IMR-90 (cell line): ENCODE measurements around the gene ANKIB1. TPM values are rescaled to one million over a fixed set of nuclear protein-coding genes. Genes with fewer than 3 reads are reported as not detected.

Experiments used
- ATAC-seq: fragments of 200-7000 bp; cut with Tn5 transposase; 2 replicates; pipeline ENCODE4 v1.9.1; 2020; ENCODE audit warnings: low read depth, mild to moderate bottlenecking, moderate library complexity
- BruUV-seq: library from RNA; stranded (reverse); fragments of 400-500 nt; replicated peaks from 2 replicates; lab custom pipeline; 2021; lab: Mats Ljungman, UMichigan
- CTCF ChIA-PET: fragments of 300-600 bp; formaldehyde crosslinking; extraction: SDS; loops from one replicate; lab custom pipeline; 2021; ENCODE audit warnings: antibody characterized with exemption; lab: Yijun Ruan, JAX
- POLR2A ChIA-PET: fragments of 300-600 bp; sonication (Branson Sonifier 250); formaldehyde crosslinking; loops from one replicate; lab custom pipeline; 2022; ENCODE audit warnings: antibody characterized with exemption; ENCODE audit not compliant: unreplicated experiment; lab: Charles Lee
- DNase-seq: peaks from one replicate; pipeline ENCODE4 v3.0.0; 2013
- H2AFZ ChIP-seq: replicated peaks from 2 replicates; pipeline ENCODE3; 2013; ENCODE audit warnings: low read length, mild to moderate bottlenecking; ENCODE audit not compliant: poor library complexity
- H2AK5ac ChIP-seq: 2 replicates; pipeline ENCODE4 v1.6.1; 2013; ENCODE audit warnings: low read depth, low read length, inconsistent platforms
- H2AK9ac ChIP-seq: replicated peaks from 2 replicates; pipeline ENCODE3; 2013; ENCODE audit warnings: mild to moderate bottlenecking, low read depth, low read length, moderate library complexity; ENCODE audit not compliant: poor library complexity
- H2BK120ac ChIP-seq: 2 replicates; pipeline ENCODE4 v1.6.1; 2013; ENCODE audit warnings: low read depth, low read length, inconsistent platforms
- H2BK15ac ChIP-seq: 3 replicates; pipeline ENCODE4 v1.6.1; 2013; ENCODE audit warnings: low read depth, low read length, inconsistent platforms
- H2BK20ac ChIP-seq: 2 replicates; pipeline ENCODE4 v1.6.1; 2013; ENCODE audit warnings: low read depth, mild to moderate bottlenecking, inconsistent platforms, low read length, moderate library complexity
- H2BK5ac ChIP-seq: 2 replicates; pipeline ENCODE4 v1.6.1; 2013; ENCODE audit warnings: mild to moderate bottlenecking, low read depth, low read length, inconsistent platforms; ENCODE audit not compliant: poor library complexity, severe bottlenecking
- H3K14ac ChIP-seq: replicated peaks from 2 replicates; pipeline ENCODE4 v1.6.1; 2013; ENCODE audit warnings: low read depth, low read length, inconsistent platforms
- H3K18ac ChIP-seq: 2 replicates; pipeline ENCODE4 v1.6.1; 2013; ENCODE audit warnings: low read depth, low read length, control low read depth
- H3K23ac ChIP-seq: 2 replicates; pipeline ENCODE4 v1.6.1; 2013; ENCODE audit warnings: low read depth, low read length, inconsistent platforms
- H3K27ac ChIP-seq: 2 replicates; pipeline ENCODE4 v1.5.1; 2013; ENCODE audit warnings: mild to moderate bottlenecking, control low read depth, low read length; ENCODE audit not compliant: insufficient read depth
- H3K27me3 ChIP-seq: 2 replicates; pipeline ENCODE4 v1.6.1; 2013; ENCODE audit warnings: low read length; ENCODE audit not compliant: control insufficient read depth, insufficient read depth
- H3K36me3 ChIP-seq: 2 replicates; pipeline ENCODE4 v1.6.1; 2013; ENCODE audit warnings: low read length, mixed read lengths; ENCODE audit not compliant: control insufficient read depth, insufficient read depth
- H3K4ac ChIP-seq: 2 replicates; pipeline ENCODE4 v1.6.1; 2013; ENCODE audit warnings: low read depth, low read length, inconsistent platforms
- H3K4me1 ChIP-seq: 2 replicates; pipeline ENCODE4 v1.6.1; 2013; ENCODE audit warnings: low read length, mixed read lengths; ENCODE audit not compliant: control insufficient read depth, insufficient read depth
- H3K4me2 ChIP-seq: 2 replicates; pipeline ENCODE4 v1.6.1; 2013; ENCODE audit warnings: low read depth, mild to moderate bottlenecking, control low read depth, low read length, moderate library complexity
- H3K4me3 ChIP-seq: 2 replicates; pipeline ENCODE4 v1.5.1; 2013; ENCODE audit warnings: low read depth, mild to moderate bottlenecking, control low read depth, low read length, moderate library complexity; ENCODE audit not compliant: insufficient read depth
- H3K56ac ChIP-seq: 2 replicates; pipeline ENCODE4 v1.6.1; 2013; ENCODE audit warnings: low read length, inconsistent platforms; ENCODE audit not compliant: insufficient read depth; ENCODE audit errors: extremely low read depth
- H3K79me1 ChIP-seq, 2 experiments: 2 replicates each; pipeline ENCODE4 v1.6.1; 2013; ENCODE audit warnings: low read length in 2 of 2, inconsistent platforms in 1 of 2, low read depth in 1 of 2
- H3K9ac ChIP-seq: 2 replicates; pipeline ENCODE4 v1.6.1; 2013; ENCODE audit warnings: low read depth, low read length, control low read depth
- H3K9me1 ChIP-seq: 2 replicates; pipeline ENCODE4 v1.6.1; 2013; ENCODE audit warnings: low read length, inconsistent platforms; ENCODE audit not compliant: insufficient read depth
- H3K9me3 ChIP-seq: 2 replicates; pipeline ENCODE4 v1.6.1; 2013; ENCODE audit warnings: low read length; ENCODE audit not compliant: control insufficient read depth, insufficient read depth
- H4K20me1 ChIP-seq: 2 replicates; pipeline ENCODE4 v1.6.1; 2013; ENCODE audit warnings: low read length, inconsistent platforms; ENCODE audit not compliant: insufficient read depth
- H4K5ac ChIP-seq: 2 replicates; pipeline ENCODE4 v1.6.1; 2013; ENCODE audit warnings: mild to moderate bottlenecking, low read depth, low read length, control low read depth
- H4K8ac ChIP-seq, 2 experiments: 2 replicates each; pipeline ENCODE4 v1.6.1; 2013; ENCODE audit warnings: low read depth in 2 of 2, low read length in 2 of 2, control low read depth in 1 of 2, inconsistent platforms in 1 of 2
- H4K91ac ChIP-seq: 2 replicates; pipeline ENCODE4 v1.6.1; 2013; ENCODE audit warnings: low read depth, low read length, inconsistent platforms; ENCODE audit not compliant: insufficient read depth
- BHLHE40 ChIP-seq: fragments of 150-350 bp; IDR thresholded peaks from 2 replicates; pipeline ENCODE4 v1.6.1; 2016; ENCODE audit warnings: mild to moderate bottlenecking, low read depth, low read length
- CEBPB ChIP-seq: IDR thresholded peaks from 2 replicates; pipeline ENCODE4 v1.6.1; 2012; ENCODE audit warnings: low read depth, low read length, improper control_type of control experiment
- CHD1 ChIP-seq: IDR thresholded peaks from 2 replicates; pipeline ENCODE4 v1.6.1; 2012; ENCODE audit warnings: low read depth, low read length, improper control_type of control experiment
- FOS ChIP-seq: fragments of 150-350 bp; IDR thresholded peaks from 2 replicates; pipeline ENCODE4 v1.6.1; 2016; ENCODE audit warnings: low read depth, low read length
- MAFK ChIP-seq: IDR thresholded peaks from 2 replicates; pipeline ENCODE4 v1.6.1; 2012; ENCODE audit warnings: low read depth, low read length, improper control_type of control experiment
- MAZ ChIP-seq: IDR thresholded peaks from 2 replicates; pipeline ENCODE4 v1.6.1; 2012; ENCODE audit warnings: low read depth, mild to moderate bottlenecking, low read length, improper control_type of control experiment, moderate library complexity, borderline replicate concordance
- MXI1 ChIP-seq: IDR thresholded peaks from 2 replicates; pipeline ENCODE4 v1.6.1; 2012; ENCODE audit warnings: low read depth, mild to moderate bottlenecking, low read length, moderate library complexity, borderline replicate concordance
- NFE2L2 ChIP-seq: fragments of 150-350 bp; IDR thresholded peaks from 2 replicates; pipeline ENCODE4 v1.6.1; 2016; ENCODE audit warnings: low read depth, mild to moderate bottlenecking, low read length
- POLR2A ChIP-seq: IDR thresholded peaks from 2 replicates; pipeline ENCODE4 v1.6.1; 2012; ENCODE audit warnings: mild to moderate bottlenecking, low read depth, low read length
- RAD21 ChIP-seq: IDR thresholded peaks from 2 replicates; pipeline ENCODE4 v1.6.1; 2012; ENCODE audit warnings: low read length, improper control_type of control experiment
- RCOR1 ChIP-seq: IDR thresholded peaks from 2 replicates; pipeline ENCODE4 v1.6.1; 2012; ENCODE audit warnings: mild to moderate bottlenecking, low read length, improper control_type of control experiment; ENCODE audit not compliant: insufficient replicate concordance
- RFX5 ChIP-seq: IDR thresholded peaks from 2 replicates; pipeline ENCODE4 v1.8.0; 2012; ENCODE audit warnings: low read depth, mild to moderate bottlenecking, low read length, moderate library complexity
- SMC3 ChIP-seq: fragments of 150-350 bp; IDR thresholded peaks from 2 replicates; pipeline ENCODE4 v1.6.1; 2016; ENCODE audit warnings: low read depth, mild to moderate bottlenecking, antibody characterized with exemption, low read length, moderate library complexity
- dilution Hi-C: fragments of 300-500 bp; cut with HindIII; formaldehyde crosslinking; loops from one replicate; pipeline ENCODE4 v1.14.3; 2018; ENCODE audit warnings: low sequenced_read_pairs; ENCODE audit not compliant: unreplicated experiment
- in situ Hi-C: fragments of 300-500 bp; cut with MboI; formaldehyde crosslinking; loops from 3 replicates; pipeline ENCODE4 v1.14.3; 2019; ENCODE audit warnings: low sequenced_read_pairs, inconsistent platforms, mixed read lengths
- intact Hi-C: fragments of 100-400 bp; cut with micrococcal nuclease; formaldehyde crosslinking; loops from 2 replicates; pipeline ENCODE4 v1.10.0; 2022
- polyA plus RNA-seq, 3 experiments: library from polyadenylated mRNA; depleted of rRNA; stranded (reverse); fragments of >200 nt; gene quantifications; 2 replicates each; pipeline ENCODE4 v1.2.3, GENCODE V29; 2012; ENCODE audit warnings: low replicate concordance in 1 of 3
- total RNA-seq: library from RNA; depleted of rRNA; stranded (reverse); fragments of >200 nt; gene quantifications from 2 replicates; pipeline ENCODE4 v1.2.3, GENCODE V29; 2012
- TF ChIP-seq, protein P1 (sequence below): fragments of 150-350 bp; IDR thresholded peaks from 2 replicates; pipeline ENCODE4 v1.6.1; 2016; ENCODE audit warnings: low read depth, mild to moderate bottlenecking, low read length, moderate library complexity, borderline replicate concordance
- TF ChIP-seq, protein P2 (sequence below): conservative IDR thresholded peaks from 2 replicates; pipeline ENCODE4 v1.5.1; 2012; ENCODE audit warnings: mild to moderate bottlenecking, low read depth, low read length, improper control_type of control experiment
- TF ChIP-seq, protein P3 (sequence below): fragments of 150-350 bp; IDR thresholded peaks from 2 replicates; pipeline ENCODE4 v1.6.1; 2017; ENCODE audit warnings: mild to moderate bottlenecking, antibody characterized with exemption, low read length, low read depth

ANKIB1 gene
- total and polyA plus RNA-seq, 2 of the 4 experiments (the other 2 are of a cell fraction): 18.7 to 33.9 TPM

DNA sequence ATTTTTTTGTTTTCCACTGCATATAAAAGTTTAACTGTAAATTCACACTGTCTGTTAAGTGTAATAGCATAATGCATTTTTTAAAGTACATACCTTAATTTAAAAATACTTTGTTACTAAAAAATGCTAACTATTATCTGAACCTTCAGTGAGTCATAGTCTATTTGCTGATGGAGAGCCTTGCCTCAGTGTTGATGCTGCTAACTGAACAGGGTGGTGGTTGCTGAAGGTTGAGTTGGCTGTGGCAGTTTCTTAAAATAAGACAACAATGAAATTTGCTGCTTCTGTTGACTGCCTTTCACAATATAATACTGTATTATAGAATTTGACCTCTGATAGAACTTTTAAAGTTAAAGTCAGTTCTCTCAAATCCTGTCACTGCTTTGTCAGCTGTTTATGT is 129.2 kb downstream of the ANKIB1 start:
- in situ Hi-C loops (no loop called here), intact Hi-C loops (loop anchor here (2.0 kb wide), 1 partner anchor 14 kb away; no protein-coding TSS in a partner anchor), dilution Hi-C loops (no loop called here)
- no peak overlapping the region for H3K56ac ChIP-seq
- no TSS peak for BruUV-seq
- no peak overlapping the region for H4K5ac ChIP-seq
- no peaks in the 10 kb centered on the region for H3K79me1 ChIP-seq
- ChIA-PET CTCF (no interaction called here), POLR2A (no interaction called here)
- no peaks in the 10 kb centered on the region for H3K9me3 ChIP-seq
- no peak overlapping the region for H2AFZ ChIP-seq
- no peak overlapping the region for H4K91ac ChIP-seq
- no peak overlapping the region for H3K9ac ChIP-seq
- H2BK15ac ChIP-seq: no peak overlapping the region
- H2BK120ac ChIP-seq: no peak overlapping the region
- no peak overlapping the region for H2AK9ac ChIP-seq
- H3K4me3 ChIP-seq: no peak overlapping the region
- H3K9me1 ChIP-seq: no peaks in the 10 kb centered on the region
- no peak for TF ChIP-seq POLR2A
- TF ChIP-seq, protein P1, sequence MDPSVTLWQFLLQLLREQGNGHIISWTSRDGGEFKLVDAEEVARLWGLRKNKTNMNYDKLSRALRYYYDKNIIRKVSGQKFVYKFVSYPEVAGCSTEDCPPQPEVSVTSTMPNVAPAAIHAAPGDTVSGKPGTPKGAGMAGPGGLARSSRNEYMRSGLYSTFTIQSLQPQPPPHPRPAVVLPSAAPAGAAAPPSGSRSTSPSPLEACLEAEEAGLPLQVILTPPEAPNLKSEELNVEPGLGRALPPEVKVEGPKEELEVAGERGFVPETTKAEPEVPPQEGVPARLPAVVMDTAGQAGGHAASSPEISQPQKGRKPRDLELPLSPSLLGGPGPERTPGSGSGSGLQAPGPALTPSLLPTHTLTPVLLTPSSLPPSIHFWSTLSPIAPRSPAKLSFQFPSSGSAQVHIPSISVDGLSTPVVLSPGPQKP: no peak
- TF ChIP-seq MXI1: no peak
- no peak for TF ChIP-seq SMC3
- no peak for TF ChIP-seq CEBPB
- TF ChIP-seq RFX5: no peak
- TF ChIP-seq FOS: no peak
- no peak for TF ChIP-seq MAZ
- TF ChIP-seq, protein P2, sequence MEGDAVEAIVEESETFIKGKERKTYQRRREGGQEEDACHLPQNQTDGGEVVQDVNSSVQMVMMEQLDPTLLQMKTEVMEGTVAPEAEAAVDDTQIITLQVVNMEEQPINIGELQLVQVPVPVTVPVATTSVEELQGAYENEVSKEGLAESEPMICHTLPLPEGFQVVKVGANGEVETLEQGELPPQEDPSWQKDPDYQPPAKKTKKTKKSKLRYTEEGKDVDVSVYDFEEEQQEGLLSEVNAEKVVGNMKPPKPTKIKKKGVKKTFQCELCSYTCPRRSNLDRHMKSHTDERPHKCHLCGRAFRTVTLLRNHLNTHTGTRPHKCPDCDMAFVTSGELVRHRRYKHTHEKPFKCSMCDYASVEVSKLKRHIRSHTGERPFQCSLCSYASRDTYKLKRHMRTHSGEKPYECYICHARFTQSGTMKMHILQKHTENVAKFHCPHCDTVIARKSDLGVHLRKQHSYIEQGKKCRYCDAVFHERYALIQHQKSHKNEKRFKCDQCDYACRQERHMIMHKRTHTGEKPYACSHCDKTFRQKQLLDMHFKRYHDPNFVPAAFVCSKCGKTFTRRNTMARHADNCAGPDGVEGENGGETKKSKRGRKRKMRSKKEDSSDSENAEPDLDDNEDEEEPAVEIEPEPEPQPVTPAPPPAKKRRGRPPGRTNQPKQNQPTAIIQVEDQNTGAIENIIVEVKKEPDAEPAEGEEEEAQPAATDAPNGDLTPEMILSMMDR: no peak
- TF ChIP-seq RCOR1: no peak
- no peak for TF ChIP-seq NFE2L2
- TF ChIP-seq MAFK: no peak
- TF ChIP-seq, protein P3, sequence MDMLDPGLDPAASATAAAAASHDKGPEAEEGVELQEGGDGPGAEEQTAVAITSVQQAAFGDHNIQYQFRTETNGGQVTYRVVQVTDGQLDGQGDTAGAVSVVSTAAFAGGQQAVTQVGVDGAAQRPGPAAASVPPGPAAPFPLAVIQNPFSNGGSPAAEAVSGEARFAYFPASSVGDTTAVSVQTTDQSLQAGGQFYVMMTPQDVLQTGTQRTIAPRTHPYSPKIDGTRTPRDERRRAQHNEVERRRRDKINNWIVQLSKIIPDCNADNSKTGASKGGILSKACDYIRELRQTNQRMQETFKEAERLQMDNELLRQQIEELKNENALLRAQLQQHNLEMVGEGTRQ: no peak
- no peak for TF ChIP-seq CHD1
- TF ChIP-seq RAD21: no peak
- TF ChIP-seq BHLHE40: no peak
- no peaks in the 10 kb centered on the region for H4K20me1 ChIP-seq
- no peak overlapping the region for H3K23ac ChIP-seq
- no peak overlapping the region for H4K8ac ChIP-seq
- no peaks in the 10 kb centered on the region for H3K27me3 ChIP-seq
- H3K4ac ChIP-seq: no peak overlapping the region
- no peak overlapping the region for H3K14ac ChIP-seq
- no peak overlapping the region for H2AK5ac ChIP-seq
- DNase-seq: peak; percentile 33
- H2BK20ac ChIP-seq: no peak overlapping the region
- no peak overlapping the region for H3K4me2 ChIP-seq
- H3K27ac ChIP-seq: no peak overlapping the region
- no peak overlapping the region for H2BK5ac ChIP-seq
- peaks cover 11% of the 10 kb centered on the region for H3K36me3 ChIP-seq
- H3K4me1 ChIP-seq: no peaks in the 10 kb centered on the region
- no peak overlapping the region for H3K18ac ChIP-seq
- ATAC-seq: peak; percentile 73
